SK-N-SH treated with all-trans-retinoic acid at 6 μM for 48 hours (cell line): Measurements from ENCODE around the gene STARD3.

ENCODE experiments used
- ESRRG ChIP-seq: fragments of 250-450 bp; sonication (Bioruptor Pico); IDR thresholded peaks from 2 replicates; pipeline ENCODE4 v1.6.1; 2021; ENCODE audit warnings: mild to moderate bottlenecking
- RARB ChIP-seq: fragments of 250-450 bp; sonication (Bioruptor Pico); IDR thresholded peaks from 2 replicates; pipeline ENCODE4 v1.8.0; 2021; ENCODE audit warnings: mild to moderate bottlenecking, moderate library complexity
- SNAI2 ChIP-seq: fragments of 250-450 bp; sonication (Bioruptor Pico); IDR thresholded peaks from 2 replicates; pipeline ENCODE4 v1.5.0; 2020; ENCODE audit warnings: mild to moderate bottlenecking, moderate library complexity
- ZFP3 ChIP-seq: fragments of 250-450 bp; sonication (Bioruptor Pico); IDR thresholded peaks from 2 replicates; pipeline ENCODE4 v1.5.0; 2020; ENCODE audit warnings: mild to moderate bottlenecking, moderate library complexity
- ZNF70 ChIP-seq: fragments of 450-650 bp; formaldehyde crosslinking; IDR thresholded peaks from 2 replicates; pipeline ENCODE4 v1.5.0; 2020; ENCODE audit warnings: mild to moderate bottlenecking, moderate library complexity
- TF ChIP-seq, protein P1 (sequence below): fragments of 250-450 bp; sonication (Bioruptor Pico); IDR thresholded peaks from 2 replicates; pipeline ENCODE4 v1.8.0; 2020; ENCODE audit warnings: mild to moderate bottlenecking, moderate library complexity, borderline replicate concordance
- TF ChIP-seq, protein P2 (sequence below): fragments of 250-450 bp; sonication (Bioruptor Pico); IDR thresholded peaks from 2 replicates; pipeline ENCODE4 v1.8.0; 2021; ENCODE audit warnings: low read depth, mild to moderate bottlenecking, moderate library complexity, borderline replicate concordance
- TF ChIP-seq, protein P3 (sequence below): fragments of 250-450 bp; sonication (Bioruptor Pico); IDR thresholded peaks from 2 replicates; pipeline ENCODE4 v1.5.1; 2021; ENCODE audit warnings: mild to moderate bottlenecking, moderate library complexity

DNA sequence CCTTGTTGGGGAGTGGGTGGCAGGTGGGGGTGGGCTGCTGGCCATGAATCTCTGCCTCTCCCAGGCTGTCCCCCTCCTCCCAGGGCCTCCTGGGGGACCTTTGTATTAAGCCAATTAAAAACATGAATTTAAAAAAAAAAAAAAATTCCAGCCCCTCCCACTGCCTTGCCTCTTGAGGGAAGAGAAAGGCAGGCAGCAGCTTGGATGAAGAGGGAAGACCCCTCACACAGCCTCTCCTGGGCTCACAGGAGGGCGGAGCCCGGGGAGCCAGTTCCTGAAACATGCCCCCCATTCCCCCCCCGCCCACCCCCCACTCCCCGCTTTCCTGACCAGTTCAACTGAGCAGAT is 26.4 kb downstream of the STARD3 start:
- TF ChIP-seq ESRRG (no peak), ZFP3 (no peak), RARB (CRISPR knock-in tag) (no peak), ZNF70 (CRISPR knock-in tag) (no peak), SNAI2 (CRISPR knock-in tag) (no peak)
- TF ChIP-seq, protein P1, sequence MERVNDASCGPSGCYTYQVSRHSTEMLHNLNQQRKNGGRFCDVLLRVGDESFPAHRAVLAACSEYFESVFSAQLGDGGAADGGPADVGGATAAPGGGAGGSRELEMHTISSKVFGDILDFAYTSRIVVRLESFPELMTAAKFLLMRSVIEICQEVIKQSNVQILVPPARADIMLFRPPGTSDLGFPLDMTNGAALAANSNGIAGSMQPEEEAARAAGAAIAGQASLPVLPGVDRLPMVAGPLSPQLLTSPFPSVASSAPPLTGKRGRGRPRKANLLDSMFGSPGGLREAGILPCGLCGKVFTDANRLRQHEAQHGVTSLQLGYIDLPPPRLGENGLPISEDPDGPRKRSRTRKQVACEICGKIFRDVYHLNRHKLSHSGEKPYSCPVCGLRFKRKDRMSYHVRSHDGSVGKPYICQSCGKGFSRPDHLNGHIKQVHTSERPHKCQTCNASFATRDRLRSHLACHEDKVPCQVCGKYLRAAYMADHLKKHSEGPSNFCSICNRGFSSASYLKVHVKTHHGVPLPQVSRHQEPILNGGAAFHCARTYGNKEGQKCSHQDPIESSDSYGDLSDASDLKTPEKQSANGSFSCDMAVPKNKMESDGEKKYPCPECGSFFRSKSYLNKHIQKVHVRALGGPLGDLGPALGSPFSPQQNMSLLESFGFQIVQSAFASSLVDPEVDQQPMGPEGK (CRISPR knock-in tag) = no peak
- TF ChIP-seq, protein P2, sequence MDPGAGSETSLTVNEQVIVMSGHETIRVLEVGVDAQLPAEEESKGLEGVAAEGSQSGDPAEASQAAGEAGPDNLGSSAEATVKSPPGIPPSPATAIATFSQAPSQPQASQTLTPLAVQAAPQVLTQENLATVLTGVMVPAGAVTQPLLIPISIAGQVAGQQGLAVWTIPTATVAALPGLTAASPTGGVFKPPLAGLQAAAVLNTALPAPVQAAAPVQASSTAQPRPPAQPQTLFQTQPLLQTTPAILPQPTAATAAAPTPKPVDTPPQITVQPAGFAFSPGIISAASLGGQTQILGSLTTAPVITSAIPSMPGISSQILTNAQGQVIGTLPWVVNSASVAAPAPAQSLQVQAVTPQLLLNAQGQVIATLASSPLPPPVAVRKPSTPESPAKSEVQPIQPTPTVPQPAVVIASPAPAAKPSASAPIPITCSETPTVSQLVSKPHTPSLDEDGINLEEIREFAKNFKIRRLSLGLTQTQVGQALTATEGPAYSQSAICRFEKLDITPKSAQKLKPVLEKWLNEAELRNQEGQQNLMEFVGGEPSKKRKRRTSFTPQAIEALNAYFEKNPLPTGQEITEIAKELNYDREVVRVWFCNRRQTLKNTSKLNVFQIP (CRISPR knock-in tag) = no peak
- TF ChIP-seq, protein P3, sequence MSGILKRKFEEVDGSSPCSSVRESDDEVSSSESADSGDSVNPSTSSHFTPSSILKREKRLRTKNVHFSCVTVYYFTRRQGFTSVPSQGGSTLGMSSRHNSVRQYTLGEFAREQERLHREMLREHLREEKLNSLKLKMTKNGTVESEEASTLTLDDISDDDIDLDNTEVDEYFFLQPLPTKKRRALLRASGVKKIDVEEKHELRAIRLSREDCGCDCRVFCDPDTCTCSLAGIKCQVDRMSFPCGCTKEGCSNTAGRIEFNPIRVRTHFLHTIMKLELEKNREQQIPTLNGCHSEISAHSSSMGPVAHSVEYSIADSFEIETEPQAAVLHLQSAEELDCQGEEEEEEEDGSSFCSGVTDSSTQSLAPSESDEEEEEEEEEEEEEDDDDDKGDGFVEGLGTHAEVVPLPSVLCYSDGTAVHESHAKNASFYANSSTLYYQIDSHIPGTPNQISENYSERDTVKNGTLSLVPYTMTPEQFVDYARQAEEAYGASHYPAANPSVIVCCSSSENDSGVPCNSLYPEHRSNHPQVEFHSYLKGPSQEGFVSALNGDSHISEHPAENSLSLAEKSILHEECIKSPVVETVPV (CRISPR knock-in tag) = no peak
